HCT116 (cell line): Measurements from ENCODE around the gene IL17RA. TPM values are rescaled to one million over a fixed set of nuclear protein-coding genes. Genes with fewer than 3 reads are reported as not detected.

ENCODE experiments used
- ATAC-seq: fragments of 200-7000 bp; cut with Tn5 transposase; 2 replicates; pipeline ENCODE4 v1.9.1; 2020; ENCODE audit warnings: mild to moderate bottlenecking, moderate library complexity
- BruUV-seq: library from RNA; stranded (reverse); fragments of 400-500 nt; replicated peaks from 2 replicates; lab custom pipeline; 2021; lab: Mats Ljungman, UMichigan
- CTCF ChIA-PET: fragments of 300-600 bp; sonication (Branson Sonifier 250); formaldehyde crosslinking; loops from one replicate; lab custom pipeline; 2021; ENCODE audit warnings: antibody characterized with exemption; lab: Charles Lee
- POLR2A ChIA-PET: fragments of 300-600, 350-600 bp; sonication (Branson Sonifier 250); formaldehyde crosslinking; loops from one replicate; lab custom pipeline; 2021; ENCODE audit warnings: antibody characterized with exemption; lab: Charles Lee
- RAD21 ChIA-PET, 2 experiments: fragments of 300-600 bp; sonication (Branson Sonifier 250); formaldehyde crosslinking; loops; one replicate each; lab custom pipeline; 2023; ENCODE audit warnings: low total read pairs in 2 of 2; ENCODE audit not compliant: uncharacterized antibody in 2 of 2, unreplicated experiment in 2 of 2, low non-redundant PET in 1 of 2; lab: Charles Lee
- DNase-seq: peaks from one replicate; pipeline ENCODE4 v3.0.0-alpha.2; 2010; ENCODE audit warnings: low read depth, low spot score
- H2AFZ ChIP-seq: fragments of 200-600 bp; shearing (Covaris generic), sonication (generic); 2 replicates; pipeline ENCODE4 v1.6.1; 2017; ENCODE audit warnings: low read depth, mixed run types, mixed read lengths, antibody characterized with exemption, low read length; ENCODE audit not compliant: poor library complexity, severe bottlenecking
- H3K27ac ChIP-seq: 2 replicates; pipeline ENCODE4 v1.5.1; 2012; ENCODE audit warnings: low read depth, low read length
- H3K27me3 ChIP-seq: fragments of 200-600 bp; sonication (generic); 2 replicates; pipeline ENCODE4 v1.6.1; 2016; ENCODE audit warnings: mixed run types, low read length, mixed read lengths; ENCODE audit not compliant: insufficient read depth
- H3K36me3 ChIP-seq, 2 experiments: fragments of 200-500 bp in 1 of 2; fragments of 200-600 bp in 1 of 2; sonication (Bioruptor generic) in 1 of 2; sonication (generic) in 1 of 2; 2 replicates each; pipeline versions ENCODE4 v1.5.1 to v1.6.1; 2014 to 2016; ENCODE audit warnings: low read length in 2 of 2, inconsistent platforms in 1 of 2, mixed read lengths in 1 of 2, mixed run types in 1 of 2; ENCODE audit not compliant: insufficient read depth in 2 of 2, control insufficient read depth in 1 of 2
- H3K4me1 ChIP-seq, 2 experiments: fragments of 200-600 bp in 1 of 2; sonication (generic) in 1 of 2; 2 replicates each; pipeline versions ENCODE4 v1.5.1 to v1.6.1; 2012 to 2017; ENCODE audit warnings: low read length in 2 of 2, inconsistent platforms in 1 of 2, mild to moderate bottlenecking in 1 of 2, mixed read lengths in 1 of 2, mixed run types in 1 of 2, moderate library complexity in 1 of 2; ENCODE audit not compliant: insufficient read depth in 2 of 2, control insufficient read depth in 1 of 2
- H3K4me2 ChIP-seq: fragments of 200-600 bp; sonication (generic); 2 replicates; pipeline ENCODE4 v1.6.1; 2017; ENCODE audit warnings: mixed run types, low read length, mixed read lengths
- H3K4me3 ChIP-seq, 2 experiments: fragments of 200-600 bp in 1 of 2; sonication (generic) in 1 of 2; replicated peaks in 1 of 2; 2 replicates each; pipeline ENCODE4 v1.5.1; 2011 to 2016; ENCODE audit warnings: low read length in 2 of 2, control low read depth in 1 of 2, low read depth in 1 of 2, mild to moderate bottlenecking in 1 of 2, mixed read lengths in 1 of 2, mixed run types in 1 of 2
- H3K79me2 ChIP-seq: fragments of 200-600 bp; sonication (generic); 2 replicates; pipeline ENCODE4 v1.6.1; 2017; ENCODE audit warnings: mild to moderate bottlenecking, mixed run types, low read length, moderate library complexity, mixed read lengths; ENCODE audit not compliant: insufficient read depth
- H3K9ac ChIP-seq: fragments of 200-600 bp; sonication (generic); 2 replicates; pipeline ENCODE4 v1.6.1; 2016; ENCODE audit warnings: low read length, mixed read lengths
- H3K9me2 ChIP-seq: fragments of 200-600 bp; sonication (generic), shearing (Covaris generic); 2 replicates; pipeline ENCODE4 v1.6.1; 2017; ENCODE audit warnings: mixed run types, mild to moderate bottlenecking, moderate library complexity; ENCODE audit not compliant: insufficient read depth
- H3K9me3 ChIP-seq, 2 experiments: fragments of 200-500 bp in 1 of 2; fragments of 200-600 bp in 1 of 2; sonication (Bioruptor generic) in 1 of 2; sonication (generic) in 1 of 2; 2 replicates each; pipeline ENCODE4 v1.6.1; 2014 to 2017; ENCODE audit warnings: low read length in 2 of 2, mixed read lengths in 2 of 2, inconsistent platforms in 1 of 2, low read depth in 1 of 2, mild to moderate bottlenecking in 1 of 2, mixed run types in 1 of 2, moderate library complexity in 1 of 2; ENCODE audit not compliant: control insufficient read depth in 1 of 2, insufficient read depth in 1 of 2
- H4K20me1 ChIP-seq: fragments of 200-600 bp; sonication (generic), shearing (Covaris generic); 2 replicates; pipeline ENCODE4 v1.6.1; 2017; ENCODE audit warnings: mixed run types, mild to moderate bottlenecking, moderate library complexity; ENCODE audit not compliant: insufficient read depth
- CBX3 ChIP-seq: IDR thresholded peaks from 2 replicates; pipeline ENCODE4 v1.6.1; 2012; ENCODE audit warnings: low read depth
- CEBPB ChIP-seq: IDR thresholded peaks from 2 replicates; pipeline ENCODE4 v1.6.1; 2012; ENCODE audit warnings: low read depth
- EGR1 ChIP-seq: IDR thresholded peaks from 2 replicates; pipeline ENCODE4 v1.6.1; 2012; ENCODE audit warnings: low read depth
- EZH2 ChIP-seq: fragments of 200-600 bp; sonication (generic); IDR thresholded peaks from 2 replicates; pipeline ENCODE4 v1.6.1; 2017; ENCODE audit warnings: antibody characterized with exemption, mixed run types
- EZH2phosphoT487 ChIP-seq: fragments of 200-600 bp; IDR thresholded peaks from 2 replicates; pipeline ENCODE4 v1.6.1; 2018; ENCODE audit warnings: antibody characterized with exemption, borderline replicate concordance
- FOSL1 ChIP-seq: IDR thresholded peaks from 2 replicates; pipeline ENCODE4 v1.6.1; 2012; ENCODE audit warnings: low read depth
- JUND ChIP-seq: IDR thresholded peaks from 2 replicates; pipeline ENCODE4 v1.6.1; 2012
- POLR2AphosphoS5 ChIP-seq: IDR thresholded peaks from 2 replicates; pipeline ENCODE4 v1.6.1; 2011; ENCODE audit warnings: mild to moderate bottlenecking, low read depth, low read length, moderate library complexity
- RAD21 ChIP-seq: IDR thresholded peaks from 2 replicates; pipeline ENCODE4 v1.6.1; 2012; ENCODE audit warnings: low read depth, mild to moderate bottlenecking
- SIN3A ChIP-seq: IDR thresholded peaks from 2 replicates; pipeline ENCODE4 v1.6.1; 2012; ENCODE audit warnings: low read depth
- SP1 ChIP-seq: IDR thresholded peaks from 2 replicates; pipeline ENCODE4 v1.6.1; 2012; ENCODE audit warnings: low read depth
- SRF ChIP-seq: IDR thresholded peaks from 2 replicates; pipeline ENCODE4 v1.6.1; 2012; ENCODE audit warnings: low read depth
- TCF7L2 ChIP-seq: IDR thresholded peaks from 2 replicates; pipeline ENCODE4 v1.7.0; 2011; ENCODE audit warnings: borderline replicate concordance, inconsistent platforms; ENCODE audit not compliant: insufficient read depth, insufficient read length; ENCODE audit errors: extremely low read depth
- YY1 ChIP-seq: IDR thresholded peaks from 2 replicates; pipeline ENCODE4 v1.6.1; 2011; ENCODE audit warnings: low read length, low read depth, moderate library complexity, mild to moderate bottlenecking; ENCODE audit not compliant: insufficient replicate concordance; ENCODE audit errors: extremely low read depth
- ZNF274 ChIP-seq: fragments of 200-500 bp; sonication (Bioruptor generic); IDR thresholded peaks from 2 replicates; pipeline ENCODE4 v1.6.1; 2014; ENCODE audit warnings: mild to moderate bottlenecking, low read depth, low read length, inconsistent platforms
- intact Hi-C: fragments of 100-400 bp; cut with micrococcal nuclease; formaldehyde crosslinking; loops from 2 replicates; pipeline ENCODE4 v1.10.0; 2022
- total RNA-seq: library from RNA; stranded (reverse); gene quantifications from one replicate; pipeline ENCODE4 v1.2.1, GENCODE V29; 2021; ENCODE audit not compliant: unreplicated experiment
- TF ChIP-seq, protein P1 (sequence below): IDR thresholded peaks from 2 replicates; pipeline ENCODE4 v1.6.1; 2012
- TF ChIP-seq, protein P2 (sequence below): IDR thresholded peaks from 2 replicates; pipeline ENCODE4 v1.6.1; 2011; ENCODE audit warnings: mild to moderate bottlenecking, low read length, moderate library complexity; ENCODE audit not compliant: insufficient replicate concordance; ENCODE audit errors: extremely low read depth
- TF ChIP-seq, protein P3 (sequence below): IDR thresholded peaks from 2 replicates; pipeline ENCODE4 v1.6.1; 2012

The IL17RA gene
- total RNA-seq, 1 experiment from 2014 or later, result 17.3 TPM

DNA sequence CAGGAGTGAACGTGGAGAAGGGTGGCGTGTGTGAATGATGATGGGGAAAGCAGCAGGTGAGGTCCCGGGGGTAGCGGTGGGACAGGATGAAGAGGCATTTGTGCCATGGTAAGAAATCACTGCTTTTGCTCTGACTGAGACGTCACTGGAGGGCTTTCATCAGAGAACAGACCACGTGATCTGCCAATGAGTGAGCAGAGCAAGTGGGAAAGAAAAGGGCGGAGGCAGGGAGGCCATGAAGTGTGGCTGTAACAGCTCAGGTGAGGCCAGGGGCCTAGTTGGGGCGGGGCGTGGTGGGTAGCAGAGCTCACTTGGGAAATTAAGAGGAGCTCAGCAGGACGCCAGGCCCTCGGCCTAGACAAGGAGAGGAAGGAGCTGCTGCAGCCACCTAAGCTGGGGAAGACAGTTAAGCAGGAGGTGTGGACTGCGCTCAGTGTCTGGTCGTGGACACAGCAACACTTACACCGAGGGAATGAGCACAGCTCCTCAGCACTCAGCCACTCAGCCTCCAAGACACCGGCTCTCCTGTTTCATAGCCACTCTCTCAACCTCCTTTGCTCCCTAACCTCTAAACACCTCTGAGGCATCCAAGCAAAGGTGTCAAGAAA is 50.5 kb downstream of the IL17RA start:
- Histone ChIP-seq H3K9ac (no peak overlapping the region), H3K4me1 (0 out of 4 replicates have a peak, but pooled peaks cover 0 to under 1% of the 10 kb centered on the region in 2 experiments), H3K9me3 (no peaks in the 10 kb centered on the region), H4K20me1 (no peaks in the 10 kb centered on the region), H3K27ac (no peak overlapping the region), H3K4me3 (no peak overlapping the region), H3K4me2 (no peak overlapping the region), H3K9me2 (no peaks in the 10 kb centered on the region), H3K79me2 (no peaks in the 10 kb centered on the region), H3K27me3 (no peaks in the 10 kb centered on the region), H3K36me3 (peaks cover 5 to 13% of the 10 kb centered on the region in 2 experiments; a peak in 3 of 4 replicates), H2AFZ (no peak overlapping the region)
- CTCF ChIA-PET, result no interaction called here
- ATAC-seq (no peak), DNase-seq (no peak)
- RAD21 ChIA-PET, result no interaction called here
- no peak for TF ChIP-seq RAD21
- TF ChIP-seq SIN3A, result no peak
- TF ChIP-seq, protein P1, sequence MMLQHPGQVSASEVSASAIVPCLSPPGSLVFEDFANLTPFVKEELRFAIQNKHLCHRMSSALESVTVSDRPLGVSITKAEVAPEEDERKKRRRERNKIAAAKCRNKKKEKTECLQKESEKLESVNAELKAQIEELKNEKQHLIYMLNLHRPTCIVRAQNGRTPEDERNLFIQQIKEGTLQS, result no peak
- no peak for TF ChIP-seq POLR2AphosphoS5
- TF ChIP-seq, protein P2, sequence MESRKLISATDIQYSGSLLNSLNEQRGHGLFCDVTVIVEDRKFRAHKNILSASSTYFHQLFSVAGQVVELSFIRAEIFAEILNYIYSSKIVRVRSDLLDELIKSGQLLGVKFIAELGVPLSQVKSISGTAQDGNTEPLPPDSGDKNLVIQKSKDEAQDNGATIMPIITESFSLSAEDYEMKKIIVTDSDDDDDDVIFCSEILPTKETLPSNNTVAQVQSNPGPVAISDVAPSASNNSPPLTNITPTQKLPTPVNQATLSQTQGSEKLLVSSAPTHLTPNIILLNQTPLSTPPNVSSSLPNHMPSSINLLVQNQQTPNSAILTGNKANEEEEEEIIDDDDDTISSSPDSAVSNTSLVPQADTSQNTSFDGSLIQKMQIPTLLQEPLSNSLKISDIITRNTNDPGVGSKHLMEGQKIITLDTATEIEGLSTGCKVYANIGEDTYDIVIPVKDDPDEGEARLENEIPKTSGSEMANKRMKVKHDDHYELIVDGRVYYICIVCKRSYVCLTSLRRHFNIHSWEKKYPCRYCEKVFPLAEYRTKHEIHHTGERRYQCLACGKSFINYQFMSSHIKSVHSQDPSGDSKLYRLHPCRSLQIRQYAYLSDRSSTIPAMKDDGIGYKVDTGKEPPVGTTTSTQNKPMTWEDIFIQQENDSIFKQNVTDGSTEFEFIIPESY, result no peak
- no peak for TF ChIP-seq SRF
- no peak for TF ChIP-seq CBX3
- no peak for TF ChIP-seq JUND
- BruUV-seq, result no TSS peak
- POLR2A ChIA-PET, result no interaction called here
- intact Hi-C loops, result no loop called here

DNA sequence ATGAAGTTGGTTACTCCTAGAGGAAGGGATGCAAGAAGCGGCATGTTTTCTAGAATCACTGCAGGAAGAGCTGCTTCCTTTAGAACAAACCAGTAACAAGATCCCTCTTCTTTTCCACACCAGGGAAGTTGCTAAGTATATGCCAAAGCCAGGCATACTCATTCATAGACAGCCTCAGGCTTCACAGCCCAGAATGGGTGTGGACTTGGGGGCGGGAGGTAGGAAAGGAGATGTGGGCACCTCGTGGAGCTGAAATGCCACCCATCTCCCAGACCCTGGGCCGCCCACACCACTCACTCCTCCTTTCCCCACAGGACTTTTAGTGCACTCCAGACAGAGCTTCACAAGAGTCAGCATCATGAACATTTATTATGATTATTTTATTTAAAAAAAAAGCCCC is 52.4 kb downstream of the IL17RA start:
- Histone ChIP-seq H3K4me1 (no peaks in the 10 kb centered on the region), H3K36me3 (peaks cover 16 to 25% of the 10 kb centered on the region in 2 experiments; a peak in 3 of 4 replicates), H3K27ac (no peak overlapping the region), H2AFZ (no peak overlapping the region), H3K4me3 (no peak overlapping the region), H3K79me2 (0 out of 2 replicates have a peak, but pooled peaks cover 9% of the 10 kb centered on the region), H4K20me1 (no peaks in the 10 kb centered on the region), H3K4me2 (no peak overlapping the region), H3K9ac (no peak overlapping the region), H3K9me3 (no peaks in the 10 kb centered on the region), H3K9me2 (no peaks in the 10 kb centered on the region), H3K27me3 (no peaks in the 10 kb centered on the region)
- ChIA-PET POLR2A (no interaction called here), RAD21 (no interaction called here), CTCF (no interaction called here)
- intact Hi-C loops, result no loop called here
- no peak for DNase-seq
- no peak for ATAC-seq
- BruUV-seq, result no TSS peak
- TF ChIP-seq TCF7L2, result no peak
- TF ChIP-seq ZNF274, result no peak
- TF ChIP-seq, protein P1, result no peak
- TF ChIP-seq RAD21, result no peak
- no peak for TF ChIP-seq POLR2AphosphoS5
- TF ChIP-seq JUND, result no peak
- TF ChIP-seq CEBPB, result no peak
- no peak for TF ChIP-seq EGR1
- TF ChIP-seq SRF, result no peak
- TF ChIP-seq EZH2phosphoT487, result no peak
- TF ChIP-seq EZH2, result no peak
- no peak for TF ChIP-seq YY1
- TF ChIP-seq, protein P3, sequence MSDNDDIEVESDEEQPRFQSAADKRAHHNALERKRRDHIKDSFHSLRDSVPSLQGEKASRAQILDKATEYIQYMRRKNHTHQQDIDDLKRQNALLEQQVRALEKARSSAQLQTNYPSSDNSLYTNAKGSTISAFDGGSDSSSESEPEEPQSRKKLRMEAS, result no peak
- TF ChIP-seq SP1, result no peak
- TF ChIP-seq FOSL1, result no peak
